ENCODE measurements around the gene CCDC34.

- TF ChIP-seq CTCF (IDR thresholded peaks at IDR 0.05; ENCODE audit: insufficient read depth, low read length), result no peak
- no peak for TF ChIP-seq POLR2AphosphoS5 (IDR thresholded peaks at IDR 0.05; ENCODE audit: low read depth)
- no peak for TF ChIP-seq REST (IDR thresholded peaks at IDR 0.05; ENCODE audit: insufficient replicate concordance, low read depth)
These were observed 632 bp upstream of the CCDC34 start for GRCh38 chr11:27363576-27364117.

All from HL-60 (cell line).